Karpas-422 (cell line): Measurements from ENCODE around the gene SPATA1. TPM values are rescaled to one million over a fixed set of nuclear protein-coding genes. Genes with fewer than 3 reads are reported as not detected.

ENCODE experiments used
- DNase-seq: peaks from one replicate; pipeline ENCODE4 v3.0.0-alpha.2; 2015
- H2AFZ ChIP-seq: fragments of 200-600 bp; sonication (generic); 2 replicates; pipeline ENCODE4 v1.6.1; 2014; ENCODE audit warnings: antibody characterized with exemption, low read length, mixed read lengths
- H3K27ac ChIP-seq: fragments of 200-600 bp; sonication (generic); 2 replicates; pipeline ENCODE4 v1.5.1; 2014; ENCODE audit warnings: mild to moderate bottlenecking, low read length, moderate library complexity
- H3K27me3 ChIP-seq: fragments of 200-600 bp; sonication (generic); 2 replicates; pipeline ENCODE4 v1.6.1; 2014; ENCODE audit warnings: low read length, mixed read lengths
- H3K36me3 ChIP-seq: fragments of 200-600 bp; sonication (generic); 2 replicates; pipeline ENCODE4 v1.6.1; 2014; ENCODE audit warnings: low read length, mixed read lengths; ENCODE audit not compliant: insufficient read depth
- H3K4me1 ChIP-seq: fragments of 200-600 bp; sonication (generic); 2 replicates; pipeline ENCODE4 v1.6.1; 2014; ENCODE audit warnings: mild to moderate bottlenecking, low read length, mixed read lengths
- H3K4me2 ChIP-seq: fragments of 200-600 bp; sonication (generic); 2 replicates; pipeline ENCODE4 v1.6.1; 2014; ENCODE audit warnings: low read length, low read depth, mild to moderate bottlenecking; ENCODE audit not compliant: poor library complexity, severe bottlenecking
- H3K4me3 ChIP-seq: fragments of 200-600 bp; sonication (generic); 2 replicates; pipeline ENCODE4 v1.5.1; 2014; ENCODE audit warnings: mild to moderate bottlenecking, antibody characterized with exemption, low read length, mixed read lengths
- H3K79me2 ChIP-seq: fragments of 200-600 bp; sonication (generic); 2 replicates; pipeline ENCODE4 v1.6.1; 2014; ENCODE audit warnings: mild to moderate bottlenecking, low read length, mixed read lengths
- H3K9ac ChIP-seq: fragments of 200-600 bp; sonication (generic); 2 replicates; pipeline ENCODE4 v1.6.0; 2014; ENCODE audit warnings: low read length
- H3K9me2 ChIP-seq: fragments of 200-600 bp; sonication (generic), shearing (Covaris generic); replicated peaks from 2 replicates; pipeline ENCODE4 v1.6.0; 2014; ENCODE audit warnings: mild to moderate bottlenecking, low read length, moderate library complexity; ENCODE audit not compliant: insufficient read depth
- H3K9me3 ChIP-seq: fragments of 300-700, 200-600 bp; sonication (generic); 2 replicates; pipeline ENCODE4 v1.6.1; 2014; ENCODE audit warnings: low read length, mixed read lengths
- H4K20me1 ChIP-seq: fragments of 200-600 bp; sonication (generic); 2 replicates; pipeline ENCODE4 v1.6.1; 2014; ENCODE audit warnings: mild to moderate bottlenecking, antibody characterized with exemption, low read length, low read depth; ENCODE audit not compliant: insufficient read depth
- total RNA-seq: library from RNA; depleted of rRNA; stranded (reverse); fragments of >200 nt; shearing (Covaris generic); gene quantifications from 2 replicates; pipeline ENCODE4 v1.2.3, GENCODE V29; 2014; ENCODE audit warnings: low replicate concordance

Gene SPATA1
- total RNA-seq, 1 experiment from 2014 or later, result 3.6 TPM

DNA sequence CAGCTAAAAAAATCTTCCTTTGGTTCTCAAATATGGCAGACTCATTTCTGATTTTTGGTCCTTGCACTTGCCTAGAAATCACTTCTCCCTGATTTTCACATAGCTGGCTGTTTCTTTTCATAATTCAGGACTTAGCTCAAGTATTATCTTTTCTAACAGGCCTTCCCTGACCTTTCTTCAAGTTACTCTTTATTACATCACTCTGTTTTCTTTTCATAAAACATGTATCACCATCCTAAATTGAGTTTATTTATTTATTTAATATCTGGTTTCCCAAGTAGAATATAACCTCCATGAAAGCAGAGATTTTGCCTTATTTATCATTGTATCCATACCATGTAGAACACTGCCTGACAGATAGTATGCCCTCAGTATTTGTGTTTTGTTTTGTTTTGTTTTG lies 18.4 kb downstream of the SPATA1 start:
- no peak overlapping the region for H3K27ac ChIP-seq
- no peaks in the 10 kb centered on the region for H3K79me2 ChIP-seq
- no peaks in the 10 kb centered on the region for H3K9me3 ChIP-seq
- H3K9ac ChIP-seq, result no peak overlapping the region
- no peaks in the 10 kb centered on the region for H3K27me3 ChIP-seq
- no peaks in the 10 kb centered on the region for H3K36me3 ChIP-seq
- H3K9me2 ChIP-seq, result no peaks in the 10 kb centered on the region
- no peak for DNase-seq
- no peaks in the 10 kb centered on the region for H4K20me1 ChIP-seq
- no peak overlapping the region for H3K4me2 ChIP-seq
- no peaks in the 10 kb centered on the region for H3K4me1 ChIP-seq
- no peak overlapping the region for H3K4me3 ChIP-seq
- no peak overlapping the region for H2AFZ ChIP-seq

- H3K27ac ChIP-seq, result no peak overlapping the region
These were observed 19.6 kb downstream of the SPATA1 start for GRCh38 chr1:84525779-84526178.

GRCh38 chr1:84538599-84538998 lies 32.4 kb downstream of the SPATA1 start:
- Histone ChIP-seq H3K36me3 (no peaks in the 10 kb centered on the region), H3K4me3 (no peak overlapping the region), H2AFZ (no peak overlapping the region), H3K9ac (no peak overlapping the region), H3K4me2 (no peak overlapping the region), H3K79me2 (no peaks in the 10 kb centered on the region), H3K27ac (no peak overlapping the region), H3K27me3 (no peaks in the 10 kb centered on the region), H3K9me3 (no peaks in the 10 kb centered on the region), H4K20me1 (no peaks in the 10 kb centered on the region), H3K9me2 (no peaks in the 10 kb centered on the region), H3K4me1 (no peaks in the 10 kb centered on the region)
- no peak for DNase-seq

More at GRCh38 chr1:84525779-84526178, 19.6 kb downstream of the SPATA1 start:
- H3K9me2 ChIP-seq, result no peaks in the 10 kb centered on the region
- H3K4me2 ChIP-seq, result no peak overlapping the region
- no peaks in the 10 kb centered on the region for H3K27me3 ChIP-seq
- H3K79me2 ChIP-seq, result no peaks in the 10 kb centered on the region
- H3K36me3 ChIP-seq, result no peaks in the 10 kb centered on the region
- DNase-seq, result no peak
- H4K20me1 ChIP-seq, result no peaks in the 10 kb centered on the region
- no peak overlapping the region for H3K9ac ChIP-seq
- no peak overlapping the region for H2AFZ ChIP-seq
- no peaks in the 10 kb centered on the region for H3K4me1 ChIP-seq
- no peaks in the 10 kb centered on the region for H3K9me3 ChIP-seq
- no peak overlapping the region for H3K4me3 ChIP-seq

GRCh38 chr1:84539972-84540371 lies 33.8 kb downstream of the SPATA1 start:
- Histone ChIP-seq H3K79me2 (no peaks in the 10 kb centered on the region), H3K27ac (no peak overlapping the region), H3K4me2 (no peak overlapping the region), H4K20me1 (no peaks in the 10 kb centered on the region), H3K9me2 (no peaks in the 10 kb centered on the region), H3K9me3 (no peaks in the 10 kb centered on the region), H3K36me3 (no peaks in the 10 kb centered on the region), H3K4me3 (no peak overlapping the region), H3K4me1 (no peaks in the 10 kb centered on the region), H3K9ac (no peak overlapping the region), H2AFZ (no peak overlapping the region), H3K27me3 (no peaks in the 10 kb centered on the region)
- DNase-seq, result no peak

DNA sequence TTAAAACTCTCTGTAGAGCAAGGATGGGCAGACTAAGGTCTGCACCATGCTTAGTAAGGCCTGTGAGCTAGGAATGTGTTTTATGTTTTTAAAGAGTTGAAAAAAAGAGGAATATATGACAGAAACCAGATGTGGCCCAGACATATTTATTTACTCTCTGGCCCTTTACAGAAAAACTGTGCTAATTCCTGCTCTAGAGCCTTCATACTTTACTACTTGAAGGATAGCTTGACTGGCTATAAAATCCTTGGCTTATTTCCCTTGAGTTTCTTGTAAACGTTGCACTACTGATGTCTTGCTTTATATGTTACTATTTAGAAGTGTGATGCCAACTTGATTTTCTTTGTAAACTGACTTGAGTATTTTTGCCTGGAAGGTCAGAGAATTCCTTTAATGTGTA lies 34.6 kb downstream of the SPATA1 start:
- H3K36me3 ChIP-seq, result no peaks in the 10 kb centered on the region
- no peaks in the 10 kb centered on the region for H3K79me2 ChIP-seq
- no peaks in the 10 kb centered on the region for H3K9me2 ChIP-seq
- no peak overlapping the region for H3K4me3 ChIP-seq
- no peak overlapping the region for H3K4me2 ChIP-seq
- no peak overlapping the region for H3K27ac ChIP-seq
- no peak for DNase-seq
- H3K9ac ChIP-seq, result no peak overlapping the region
- H3K9me3 ChIP-seq, result no peaks in the 10 kb centered on the region
- H4K20me1 ChIP-seq, result no peaks in the 10 kb centered on the region
- H3K27me3 ChIP-seq, result no peaks in the 10 kb centered on the region
- H2AFZ ChIP-seq, result no peak overlapping the region
- H3K4me1 ChIP-seq, result no peaks in the 10 kb centered on the region

GRCh38 chr1:84541679-84542078 lies 35.5 kb downstream of the SPATA1 start:
- Histone ChIP-seq H3K9ac (no peak overlapping the region), H3K9me2 (no peaks in the 10 kb centered on the region), H3K27ac (no peak overlapping the region), H2AFZ (no peak overlapping the region), H3K4me1 (no peaks in the 10 kb centered on the region), H4K20me1 (no peaks in the 10 kb centered on the region), H3K9me3 (no peaks in the 10 kb centered on the region), H3K79me2 (no peaks in the 10 kb centered on the region), H3K4me2 (no peak overlapping the region), H3K4me3 (no peak overlapping the region), H3K36me3 (no peaks in the 10 kb centered on the region), H3K27me3 (no peaks in the 10 kb centered on the region)
- no peak for DNase-seq

DNA sequence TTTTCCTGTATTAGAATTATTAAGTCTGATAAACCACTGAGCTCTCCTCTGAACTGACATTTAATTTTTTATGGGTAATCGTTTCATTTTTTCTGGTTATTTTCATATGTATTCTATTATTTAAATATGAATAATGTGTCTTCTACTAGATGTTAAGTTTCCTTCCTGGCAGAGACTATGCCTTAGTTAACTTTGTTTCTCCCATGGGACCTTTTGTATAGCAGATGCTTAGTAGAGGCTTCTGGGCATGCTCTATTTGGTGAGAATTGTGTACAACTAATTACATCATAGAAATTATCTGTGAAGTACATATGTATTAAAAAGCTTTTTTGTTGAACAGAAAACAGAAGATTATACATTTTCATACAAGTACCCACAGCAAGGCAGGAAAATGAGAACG lies 44.6 kb downstream of the SPATA1 start:
- H4K20me1 ChIP-seq, result no peaks in the 10 kb centered on the region
- no peaks in the 10 kb centered on the region for H3K9me3 ChIP-seq
- H3K4me2 ChIP-seq, result no peak overlapping the region
- H3K4me1 ChIP-seq, result no peaks in the 10 kb centered on the region
- DNase-seq, result no peak
- H3K79me2 ChIP-seq, result no peaks in the 10 kb centered on the region
- H3K36me3 ChIP-seq, result no peaks in the 10 kb centered on the region; the same call in 1 of the 2 replicates
- H3K4me3 ChIP-seq, result no peak overlapping the region
- no peaks in the 10 kb centered on the region for H3K9me2 ChIP-seq
- H3K27me3 ChIP-seq, result no peaks in the 10 kb centered on the region
- H2AFZ ChIP-seq, result no peak overlapping the region
- no peak overlapping the region for H3K27ac ChIP-seq
- H3K9ac ChIP-seq, result no peak overlapping the region

- Histone ChIP-seq H3K4me1 (peaks cover 18% of the 10 kb centered on the region), H3K79me2 (peaks cover 33% of the 10 kb centered on the region), H3K27ac (no peak overlapping the region), H3K4me3 (no peak overlapping the region), H3K9ac (no peak overlapping the region), H3K9me3 (no peaks in the 10 kb centered on the region), H3K36me3 (peaks cover 2% of the 10 kb centered on the region; the same call in 1 of the 2 replicates), H4K20me1 (no peaks in the 10 kb centered on the region), H2AFZ (no peak overlapping the region), H3K9me2 (no peaks in the 10 kb centered on the region), H3K27me3 (no peaks in the 10 kb centered on the region), H3K4me2 (no peak overlapping the region)
- DNase-seq, result no peak
These were observed 63.0 kb downstream of the SPATA1 start for GRCh38 chr1:84569216-84569615.
